Measurements from ENCODE around the gene UTS2R.

GRCh38 chr17:82400206-82400605 lies 28.6 kb downstream of the UTS2R start:
- TF ChIP-seq CTCF (IDR thresholded peaks at IDR 0.05; ENCODE audit: low read depth, low read length) (no peak), EZH2phosphoT487 (IDR thresholded peaks at IDR 0.05; ENCODE audit: low read depth) (no peak)
